ENCODE data around the gene FNDC5. TPM values are rescaled to one million over a fixed set of nuclear protein-coding genes. Genes with fewer than 3 reads are reported as not detected.

Gene FNDC5
- total RNA-seq, 1 donor from 2014 or later = 1.7 TPM

DNA sequence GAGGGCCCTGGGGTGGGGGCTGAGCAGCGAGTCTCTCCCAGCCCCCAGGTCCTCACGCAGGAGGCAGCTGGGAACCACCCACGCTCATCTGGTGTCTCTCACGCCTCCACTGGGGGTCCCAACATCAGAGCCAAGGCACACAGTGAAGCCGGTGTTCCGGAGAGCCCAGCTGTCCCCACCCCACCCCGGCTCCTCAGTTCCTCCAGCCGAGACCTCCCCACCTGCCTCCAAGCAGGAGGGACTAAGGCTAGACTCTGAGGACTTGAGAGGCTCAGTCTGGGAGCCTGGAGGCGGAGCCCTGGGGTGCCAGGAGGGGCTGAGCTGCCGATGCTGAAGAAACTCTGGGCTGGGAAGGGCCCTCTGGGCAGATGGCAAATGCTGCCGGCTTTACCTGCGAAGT lies 14.0 kb upstream of the FNDC5 start:
- DNase-seq (ENCODE audit: low spot score) = no peak

DNA sequence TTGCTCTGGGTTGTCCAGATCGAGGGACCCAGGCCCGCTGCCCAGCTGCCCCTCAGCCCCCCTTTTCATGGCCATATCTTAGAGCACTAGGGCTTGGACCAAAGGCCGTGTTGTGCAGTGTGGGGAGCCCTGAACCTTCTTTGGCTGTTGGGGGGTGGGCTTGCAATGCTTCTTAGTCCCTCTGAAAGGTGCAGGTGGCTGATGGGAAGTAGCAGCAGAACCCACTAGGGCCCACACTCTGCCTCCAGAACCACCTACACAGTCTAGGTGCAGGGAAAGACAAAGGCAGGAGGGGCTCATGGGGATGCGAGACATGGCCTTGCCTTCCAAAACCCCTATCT lies 13.3 kb upstream of the FNDC5 start:
- no peak for DNase-seq (ENCODE audit: low spot score)

GRCh38 chr1:32883338-32884031 lies 12.8 kb upstream of the FNDC5 start:
- DNase-seq (ENCODE audit: low spot score) = no peak

DNA sequence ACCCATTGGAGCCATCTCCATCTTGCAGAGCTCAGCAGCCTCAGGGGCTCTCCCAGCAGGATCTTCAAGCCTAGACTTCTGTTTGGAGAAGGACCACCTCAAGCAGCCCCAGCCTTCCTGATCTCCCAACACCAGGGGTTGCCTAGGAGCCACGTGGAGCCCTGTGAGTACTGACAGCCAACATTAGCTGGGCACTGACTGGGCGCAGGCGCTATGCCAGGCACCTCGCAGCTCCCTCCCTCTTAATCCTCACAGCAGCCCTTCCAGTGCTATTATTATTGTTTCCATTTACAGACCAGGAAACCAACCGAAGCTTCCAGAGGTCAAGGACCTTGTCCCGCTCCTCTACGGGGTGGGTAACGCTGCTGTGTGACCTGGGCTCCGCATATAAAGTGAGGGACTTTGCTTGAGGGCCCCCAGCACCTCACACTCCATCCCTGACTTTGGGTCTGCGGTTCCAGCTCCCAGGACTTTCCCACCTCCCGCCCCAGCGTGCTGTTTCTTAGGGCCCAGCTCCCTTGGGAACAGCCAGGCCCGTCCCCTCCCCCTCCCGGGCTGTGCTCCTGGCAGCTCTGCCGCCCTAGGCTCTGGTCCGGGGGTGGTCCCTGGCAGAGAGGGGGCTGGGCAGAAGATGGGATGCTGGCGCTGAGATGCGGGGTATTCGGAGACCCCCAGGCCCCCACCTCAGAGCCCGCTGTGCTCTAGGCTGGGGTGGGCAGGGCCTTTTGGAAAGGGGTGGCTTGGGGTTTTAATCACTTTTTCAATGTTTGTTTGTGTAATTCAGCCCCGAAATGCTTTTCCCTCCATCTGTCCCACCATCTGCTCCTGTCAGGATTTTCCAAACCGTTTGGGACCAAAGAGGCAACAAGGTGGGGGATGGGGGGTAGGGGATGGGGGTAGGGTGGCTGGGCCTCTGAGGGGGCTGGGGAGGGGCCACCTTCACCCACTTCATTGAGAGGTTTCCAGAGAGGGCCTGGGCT lies 11.4 kb upstream of the FNDC5 start:
- DNase-seq (ENCODE audit: low spot score) = no peak

GRCh38 chr1:32881291-32881690 lies 10.6 kb upstream of the FNDC5 start:
- no peak for DNase-seq (ENCODE audit: low spot score)

- no peak for DNase-seq (ENCODE audit: low spot score)
Observed at GRCh38 chr1:32878637-32879041, 7.9 kb upstream of the FNDC5 start.

- no peak for DNase-seq (ENCODE audit: low spot score)
Observed at GRCh38 chr1:32878183-32878582, 7.5 kb upstream of the FNDC5 start.

DNA sequence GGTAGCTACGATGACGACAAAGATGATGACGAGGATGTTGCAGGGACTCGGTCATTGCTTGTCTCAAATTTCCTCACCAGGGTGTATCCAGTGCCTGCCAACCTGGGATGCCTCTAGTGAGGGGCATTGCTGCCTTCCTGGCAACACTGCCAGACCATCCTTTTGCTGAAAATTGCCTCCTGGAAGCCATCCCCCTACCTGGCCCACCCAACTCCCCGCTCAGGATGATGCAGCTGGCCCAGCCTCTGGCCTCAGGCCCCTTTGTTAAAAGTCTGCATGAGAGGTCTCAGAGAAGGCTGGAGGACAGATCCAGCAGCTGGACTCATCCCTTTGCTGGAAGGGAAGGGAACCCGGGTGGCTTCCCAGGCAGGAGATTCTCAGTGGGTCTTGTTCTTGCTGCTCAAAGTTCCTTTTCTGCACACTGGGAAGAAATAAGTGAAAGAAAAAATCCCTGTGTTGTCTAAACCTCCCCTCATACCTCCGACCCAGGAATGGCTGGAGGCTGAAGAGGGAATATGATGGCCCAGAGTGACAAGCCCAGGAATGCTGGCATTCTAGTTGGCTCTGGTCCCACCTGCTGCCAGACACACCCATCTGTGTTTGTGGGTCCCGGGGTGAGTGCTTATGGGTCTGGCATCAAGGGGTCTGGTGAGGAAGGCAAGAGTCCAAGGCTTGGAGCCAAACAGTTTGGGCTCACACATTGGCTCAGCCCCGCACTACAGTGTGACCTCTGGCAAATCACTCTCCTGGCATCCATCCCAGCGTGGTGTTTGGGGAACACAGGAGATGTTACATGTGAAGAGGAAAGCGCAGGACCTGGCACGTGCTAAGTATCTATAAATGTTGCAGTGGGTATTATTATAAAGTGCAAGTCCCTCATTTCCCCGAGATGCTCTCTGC lies 6.7 kb upstream of the FNDC5 start:
- no peak for DNase-seq (ENCODE audit: low spot score)

- no peak for DNase-seq (ENCODE audit: low spot score)
Observed at GRCh38 chr1:32876341-32877210, 5.9 kb upstream of the FNDC5 start.

DNA sequence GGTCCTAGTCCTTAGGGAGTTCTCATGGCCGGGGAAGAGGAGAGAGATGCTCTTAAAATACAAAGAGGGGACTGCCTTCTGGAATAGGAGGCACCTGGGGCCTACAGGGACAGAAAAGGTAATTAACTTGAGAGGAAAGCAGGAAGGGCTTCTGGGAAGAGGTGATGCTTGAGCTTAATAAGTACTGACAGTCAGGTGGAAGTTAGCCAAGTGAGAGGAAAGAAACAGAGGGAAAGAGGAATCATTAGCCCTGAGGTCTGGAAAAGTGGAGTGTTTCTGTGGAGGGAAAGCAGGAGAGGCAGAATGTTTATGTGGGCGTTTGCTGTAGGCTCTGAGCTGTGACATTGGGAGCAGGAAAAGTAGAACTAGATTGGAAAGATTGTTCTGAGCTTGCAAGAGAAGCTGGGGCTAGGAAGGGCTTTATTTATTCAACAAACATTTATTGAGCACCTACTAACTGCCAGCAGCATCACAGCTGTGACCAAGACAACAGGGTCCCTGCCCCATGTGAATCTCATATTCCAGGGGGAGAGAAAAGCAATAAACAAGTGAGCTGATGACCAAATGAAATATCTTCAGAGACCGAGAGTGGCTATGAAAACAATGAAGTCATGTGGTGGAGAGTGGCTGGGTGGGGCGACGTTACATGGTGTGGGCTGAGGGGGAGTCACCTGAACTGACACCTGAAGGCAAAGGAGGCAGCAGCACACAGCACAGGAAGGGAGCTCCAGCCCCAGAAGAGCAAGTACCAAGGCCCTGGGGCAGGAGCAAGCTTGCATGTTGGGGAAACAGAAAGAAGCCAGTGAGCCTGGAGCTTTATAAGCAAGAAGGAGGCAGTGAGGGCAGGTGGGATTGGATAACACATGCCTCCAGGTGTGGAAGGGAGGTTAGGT lies 4.4 kb upstream of the FNDC5 start:
- no peak for DNase-seq (ENCODE audit: low spot score)

DNA sequence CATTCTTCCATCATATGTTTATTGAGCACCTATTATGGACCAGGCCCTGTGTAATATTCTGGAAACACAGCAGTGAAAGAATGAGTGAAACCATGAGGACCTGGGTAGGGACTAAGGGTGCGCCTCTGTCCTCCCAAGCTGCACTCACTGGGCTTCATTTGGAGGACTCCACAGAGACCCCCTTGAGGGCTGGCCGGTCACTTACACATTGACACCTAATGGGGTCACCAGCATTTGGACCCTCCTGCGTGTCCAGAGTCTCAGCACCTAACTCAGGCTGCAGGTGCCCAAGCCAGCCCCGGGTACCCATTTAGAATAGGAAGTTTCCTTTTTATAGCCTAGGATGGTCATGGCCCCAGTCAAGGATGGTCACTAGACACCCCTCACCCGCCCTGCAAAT lies 2.8 kb upstream of the FNDC5 start:
- DNase-seq (ENCODE audit: low spot score) = no peak

- no peak for DNase-seq (ENCODE audit: low spot score)
Observed at GRCh38 chr1:32872192-32872460, 1.4 kb upstream of the FNDC5 start.

DNA sequence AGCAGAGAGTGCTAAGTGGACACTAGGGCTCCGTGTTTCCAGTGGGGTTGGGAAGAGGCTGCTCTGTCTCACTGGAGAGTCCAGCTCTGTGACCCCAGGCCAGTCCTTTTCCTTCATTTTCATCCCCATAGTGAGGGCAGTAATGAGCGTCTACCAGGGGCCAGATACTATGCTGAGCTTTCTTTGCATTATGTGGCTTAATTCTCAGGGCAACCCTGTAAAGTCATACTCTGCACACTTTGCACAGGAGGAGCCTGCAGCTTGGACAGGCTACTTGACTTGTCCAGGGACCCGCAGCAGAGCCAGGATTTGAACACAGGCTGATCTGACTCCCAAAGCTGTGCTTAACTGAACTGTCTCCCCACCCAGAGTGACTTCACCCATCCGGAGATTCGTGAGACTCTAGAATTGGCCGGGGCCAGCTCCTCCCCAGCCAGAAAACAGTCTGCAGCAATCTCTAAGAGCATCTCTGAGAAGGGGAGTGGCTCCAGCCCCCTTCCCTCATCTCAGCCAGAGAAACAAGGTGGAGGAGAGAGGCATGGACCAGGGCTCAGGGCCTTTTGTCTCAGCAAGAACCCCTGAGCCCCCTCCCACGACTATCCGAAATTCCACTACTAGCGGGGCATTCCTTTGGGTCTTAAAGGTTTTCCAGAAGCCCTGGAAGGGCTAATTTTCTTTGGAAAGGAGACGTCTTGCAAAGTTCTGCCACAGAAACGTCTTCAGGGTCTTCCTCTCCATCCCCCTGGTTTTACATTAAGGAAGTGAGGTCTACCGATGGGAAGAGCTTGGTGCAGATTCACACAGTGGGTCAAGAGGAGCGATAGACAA lies 866 bp upstream of the FNDC5 start:
- no peak for DNase-seq (ENCODE audit: low spot score)

- DNase-seq (ENCODE audit: low spot score) = no peak
Observed at GRCh38 chr1:32869923-32870614, 643 bp downstream of the FNDC5 start.

DNA sequence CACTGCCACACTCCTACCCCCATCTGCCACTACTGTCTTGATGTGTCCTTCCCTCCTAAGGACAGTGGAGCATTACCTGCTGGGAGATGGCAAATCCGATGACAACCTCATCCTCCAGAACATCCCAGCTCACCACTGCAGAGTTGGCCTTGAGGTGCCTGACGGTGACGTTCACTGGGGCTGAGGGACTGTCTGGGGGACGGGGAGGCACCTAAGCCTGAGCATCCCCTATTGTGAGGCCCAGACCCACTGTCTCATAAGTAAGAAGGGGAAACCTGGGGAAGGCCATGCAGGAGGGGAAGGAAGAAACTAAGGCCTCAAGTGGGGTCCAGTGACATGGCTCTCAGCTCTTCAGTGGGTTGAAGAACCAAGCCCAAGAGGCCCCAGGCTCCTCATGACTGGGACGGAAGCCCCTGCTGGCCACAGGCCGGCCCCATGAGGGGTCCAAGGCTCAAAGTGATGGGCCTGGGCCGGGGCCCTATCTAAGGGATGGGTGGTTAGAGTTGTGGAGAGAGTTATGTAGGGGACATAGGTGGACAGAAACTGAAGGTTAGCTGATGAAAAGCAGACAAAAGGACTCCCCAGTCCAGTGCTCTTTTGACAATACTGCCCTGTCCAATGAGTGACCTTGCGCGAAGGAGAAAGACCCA lies 1.8 kb downstream of the FNDC5 start:
- no peak for DNase-seq (ENCODE audit: low spot score)

- DNase-seq (ENCODE audit: low spot score) = no peak
Observed at GRCh38 chr1:32868085-32868484, 2.6 kb downstream of the FNDC5 start.

GRCh38 chr1:32867671-32868070 lies 3.0 kb downstream of the FNDC5 start:
- DNase-seq (ENCODE audit: low spot score) = no peak

DNA sequence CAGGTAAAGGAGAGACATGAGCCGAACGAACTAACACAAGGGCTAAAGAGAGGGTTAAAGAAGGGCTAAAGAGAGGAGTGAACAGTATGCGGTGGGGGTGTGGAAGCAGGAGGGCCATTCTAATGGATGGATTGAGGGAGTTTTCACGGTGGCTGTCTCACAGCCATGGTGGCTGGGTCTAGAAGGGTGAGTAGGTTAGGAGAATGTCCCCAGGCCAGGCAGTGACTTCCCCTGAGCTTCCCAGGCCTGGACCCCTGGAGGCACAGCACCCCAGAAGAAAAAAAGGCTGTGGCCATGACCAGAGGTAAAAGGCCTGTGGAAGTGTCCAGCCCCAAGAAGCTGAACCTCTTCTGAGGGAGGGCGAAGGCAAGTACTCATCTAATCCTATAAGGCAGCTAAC lies 3.6 kb downstream of the FNDC5 start:
- no peak for DNase-seq (ENCODE audit: low spot score)
